HG03139 (cell line): ENCODE measurements around the gene XYLT1.

Experiments
- ATAC-seq: cut with Tn5 transposase; IDR thresholded peaks from one replicate; pipeline ENCODE4 v1.9.1; 2021; ENCODE audit not compliant: unreplicated experiment

Gene XYLT1

GRCh38 chr16:17404941-17405689 is 65.6 kb downstream of the XYLT1 start:
- ATAC-seq: no peak

- ATAC-seq: no peak
Observed at GRCh38 chr16:17403859-17404545, 66.8 kb downstream of the XYLT1 start.

GRCh38 chr16:17403156-17403809 is 67.5 kb downstream of the XYLT1 start:
- ATAC-seq: no peak

- ATAC-seq: no peak
Observed at GRCh38 chr16:17397499-17397891, 73.3 kb downstream of the XYLT1 start.

GRCh38 chr16:17396762-17397498 is 73.8 kb downstream of the XYLT1 start:
- no peak for ATAC-seq

- ATAC-seq: no peak
Observed at GRCh38 chr16:17395849-17396480, 74.8 kb downstream of the XYLT1 start.

GRCh38 chr16:17392857-17393692 is 77.7 kb downstream of the XYLT1 start:
- ATAC-seq: no peak

- ATAC-seq: no peak
Observed at GRCh38 chr16:17392127-17392856, 78.5 kb downstream of the XYLT1 start.

- no peak for ATAC-seq
Observed at GRCh38 chr16:17391715-17392114, 79.0 kb downstream of the XYLT1 start.

GRCh38 chr16:17389384-17389783 is 81.4 kb downstream of the XYLT1 start:
- no peak for ATAC-seq

GRCh38 chr16:17387256-17387655 is 83.5 kb downstream of the XYLT1 start:
- no peak for ATAC-seq

- ATAC-seq: no peak
Observed at GRCh38 chr16:17386229-17386628, 84.5 kb downstream of the XYLT1 start.

GRCh38 chr16:17384471-17384870 is 86.3 kb downstream of the XYLT1 start:
- no peak for ATAC-seq

- no peak for ATAC-seq
Observed at GRCh38 chr16:17382949-17383863, 87.6 kb downstream of the XYLT1 start.

GRCh38 chr16:17382514-17382913 is 88.2 kb downstream of the XYLT1 start:
- no peak for ATAC-seq

- ATAC-seq: no peak
Observed at GRCh38 chr16:17381784-17382183, 89.0 kb downstream of the XYLT1 start.

GRCh38 chr16:17380613-17381012 is 90.1 kb downstream of the XYLT1 start:
- no peak for ATAC-seq

GRCh38 chr16:17379121-17379571 is 91.6 kb downstream of the XYLT1 start:
- ATAC-seq: no peak
